IMR-90 (cell line): ENCODE results near the gene CTPS1. TPM values are rescaled to one million over a fixed set of nuclear protein-coding genes. Genes with fewer than 3 reads are reported as not detected.

Source experiments
- ATAC-seq: fragments of 200-7000 bp; cut with Tn5 transposase; 2 replicates; pipeline ENCODE4 v1.9.1; 2020; ENCODE audit warnings: low read depth, mild to moderate bottlenecking, moderate library complexity
- BruUV-seq: library from RNA; stranded (reverse); fragments of 400-500 nt; replicated peaks from 2 replicates; lab custom pipeline; 2021; lab: Mats Ljungman, UMichigan
- CTCF ChIA-PET: fragments of 300-600 bp; formaldehyde crosslinking; extraction: SDS; loops from one replicate; lab custom pipeline; 2021; ENCODE audit warnings: antibody characterized with exemption; lab: Yijun Ruan, JAX
- POLR2A ChIA-PET: fragments of 300-600 bp; sonication (Branson Sonifier 250); formaldehyde crosslinking; loops from one replicate; lab custom pipeline; 2022; ENCODE audit warnings: antibody characterized with exemption; ENCODE audit not compliant: unreplicated experiment; lab: Charles Lee
- DNase-seq: peaks from one replicate; pipeline ENCODE4 v3.0.0; 2013
- H2AFZ ChIP-seq: replicated peaks from 2 replicates; pipeline ENCODE3; 2013; ENCODE audit warnings: low read length, mild to moderate bottlenecking; ENCODE audit not compliant: poor library complexity
- H2AK5ac ChIP-seq: 2 replicates; pipeline ENCODE4 v1.6.1; 2013; ENCODE audit warnings: low read depth, low read length, inconsistent platforms
- H2AK9ac ChIP-seq: replicated peaks from 2 replicates; pipeline ENCODE3; 2013; ENCODE audit warnings: mild to moderate bottlenecking, low read depth, low read length, moderate library complexity; ENCODE audit not compliant: poor library complexity
- H2BK120ac ChIP-seq: 2 replicates; pipeline ENCODE4 v1.6.1; 2013; ENCODE audit warnings: low read depth, low read length, inconsistent platforms
- H2BK15ac ChIP-seq: 3 replicates; pipeline ENCODE4 v1.6.1; 2013; ENCODE audit warnings: low read depth, low read length, inconsistent platforms
- H2BK20ac ChIP-seq: 2 replicates; pipeline ENCODE4 v1.6.1; 2013; ENCODE audit warnings: low read depth, mild to moderate bottlenecking, inconsistent platforms, low read length, moderate library complexity
- H2BK5ac ChIP-seq: 2 replicates; pipeline ENCODE4 v1.6.1; 2013; ENCODE audit warnings: mild to moderate bottlenecking, low read depth, low read length, inconsistent platforms; ENCODE audit not compliant: poor library complexity, severe bottlenecking
- H3K14ac ChIP-seq: replicated peaks from 2 replicates; pipeline ENCODE4 v1.6.1; 2013; ENCODE audit warnings: low read depth, low read length, inconsistent platforms
- H3K18ac ChIP-seq: 2 replicates; pipeline ENCODE4 v1.6.1; 2013; ENCODE audit warnings: low read depth, low read length, control low read depth
- H3K23ac ChIP-seq: 2 replicates; pipeline ENCODE4 v1.6.1; 2013; ENCODE audit warnings: low read depth, low read length, inconsistent platforms
- H3K27ac ChIP-seq: 2 replicates; pipeline ENCODE4 v1.5.1; 2013; ENCODE audit warnings: mild to moderate bottlenecking, control low read depth, low read length; ENCODE audit not compliant: insufficient read depth
- H3K27me3 ChIP-seq: 2 replicates; pipeline ENCODE4 v1.6.1; 2013; ENCODE audit warnings: low read length; ENCODE audit not compliant: control insufficient read depth, insufficient read depth
- H3K36me3 ChIP-seq: 2 replicates; pipeline ENCODE4 v1.6.1; 2013; ENCODE audit warnings: low read length, mixed read lengths; ENCODE audit not compliant: control insufficient read depth, insufficient read depth
- H3K4ac ChIP-seq: 2 replicates; pipeline ENCODE4 v1.6.1; 2013; ENCODE audit warnings: low read depth, low read length, inconsistent platforms
- H3K4me1 ChIP-seq: 2 replicates; pipeline ENCODE4 v1.6.1; 2013; ENCODE audit warnings: low read length, mixed read lengths; ENCODE audit not compliant: control insufficient read depth, insufficient read depth
- H3K4me2 ChIP-seq: 2 replicates; pipeline ENCODE4 v1.6.1; 2013; ENCODE audit warnings: low read depth, mild to moderate bottlenecking, control low read depth, low read length, moderate library complexity
- H3K4me3 ChIP-seq: 2 replicates; pipeline ENCODE4 v1.5.1; 2013; ENCODE audit warnings: low read depth, mild to moderate bottlenecking, control low read depth, low read length, moderate library complexity; ENCODE audit not compliant: insufficient read depth
- H3K56ac ChIP-seq: 2 replicates; pipeline ENCODE4 v1.6.1; 2013; ENCODE audit warnings: low read length, inconsistent platforms; ENCODE audit not compliant: insufficient read depth; ENCODE audit errors: extremely low read depth
- H3K79me1 ChIP-seq, 2 experiments: 2 replicates each; pipeline ENCODE4 v1.6.1; 2013; ENCODE audit warnings: low read length in 2 of 2, inconsistent platforms in 1 of 2, low read depth in 1 of 2
- H3K9ac ChIP-seq: 2 replicates; pipeline ENCODE4 v1.6.1; 2013; ENCODE audit warnings: low read depth, low read length, control low read depth
- H3K9me1 ChIP-seq: 2 replicates; pipeline ENCODE4 v1.6.1; 2013; ENCODE audit warnings: low read length, inconsistent platforms; ENCODE audit not compliant: insufficient read depth
- H3K9me3 ChIP-seq: 2 replicates; pipeline ENCODE4 v1.6.1; 2013; ENCODE audit warnings: low read length; ENCODE audit not compliant: control insufficient read depth, insufficient read depth
- H4K20me1 ChIP-seq: 2 replicates; pipeline ENCODE4 v1.6.1; 2013; ENCODE audit warnings: low read length, inconsistent platforms; ENCODE audit not compliant: insufficient read depth
- H4K5ac ChIP-seq: 2 replicates; pipeline ENCODE4 v1.6.1; 2013; ENCODE audit warnings: mild to moderate bottlenecking, low read depth, low read length, control low read depth
- H4K8ac ChIP-seq, 2 experiments: 2 replicates each; pipeline ENCODE4 v1.6.1; 2013; ENCODE audit warnings: low read depth in 2 of 2, low read length in 2 of 2, control low read depth in 1 of 2, inconsistent platforms in 1 of 2
- H4K91ac ChIP-seq: 2 replicates; pipeline ENCODE4 v1.6.1; 2013; ENCODE audit warnings: low read depth, low read length, inconsistent platforms; ENCODE audit not compliant: insufficient read depth
- BHLHE40 ChIP-seq: fragments of 150-350 bp; IDR thresholded peaks from 2 replicates; pipeline ENCODE4 v1.6.1; 2016; ENCODE audit warnings: mild to moderate bottlenecking, low read depth, low read length
- MAFK ChIP-seq: IDR thresholded peaks from 2 replicates; pipeline ENCODE4 v1.6.1; 2012; ENCODE audit warnings: low read depth, low read length, improper control_type of control experiment
- MXI1 ChIP-seq: IDR thresholded peaks from 2 replicates; pipeline ENCODE4 v1.6.1; 2012; ENCODE audit warnings: low read depth, mild to moderate bottlenecking, low read length, moderate library complexity, borderline replicate concordance
- POLR2A ChIP-seq: IDR thresholded peaks from 2 replicates; pipeline ENCODE4 v1.6.1; 2012; ENCODE audit warnings: mild to moderate bottlenecking, low read depth, low read length
- RCOR1 ChIP-seq: IDR thresholded peaks from 2 replicates; pipeline ENCODE4 v1.6.1; 2012; ENCODE audit warnings: mild to moderate bottlenecking, low read length, improper control_type of control experiment; ENCODE audit not compliant: insufficient replicate concordance
- RFX5 ChIP-seq: IDR thresholded peaks from 2 replicates; pipeline ENCODE4 v1.8.0; 2012; ENCODE audit warnings: low read depth, mild to moderate bottlenecking, low read length, moderate library complexity
- SMC3 ChIP-seq: fragments of 150-350 bp; IDR thresholded peaks from 2 replicates; pipeline ENCODE4 v1.6.1; 2016; ENCODE audit warnings: low read depth, mild to moderate bottlenecking, antibody characterized with exemption, low read length, moderate library complexity
- WGBS, 2 experiments: methylation state at CpG; one replicate each; pipeline versions ENCODE4 v1.1.5 to v1.1.7; 2013; ENCODE audit warnings: missing lambda C conversion rate in 2 of 2; ENCODE audit not compliant: insufficient read length in 1 of 2; ENCODE audit errors: extremely low coverage in 2 of 2; 5-methylcytosine and 5-hydroxymethylcytosine counted together
- dilution Hi-C: fragments of 300-500 bp; cut with HindIII; formaldehyde crosslinking; loops from one replicate; pipeline ENCODE4 v1.14.3; 2018; ENCODE audit warnings: low sequenced_read_pairs; ENCODE audit not compliant: unreplicated experiment
- in situ Hi-C: fragments of 300-500 bp; cut with MboI; formaldehyde crosslinking; loops from 3 replicates; pipeline ENCODE4 v1.14.3; 2019; ENCODE audit warnings: low sequenced_read_pairs, inconsistent platforms, mixed read lengths
- intact Hi-C: fragments of 100-400 bp; cut with micrococcal nuclease; formaldehyde crosslinking; loops from 2 replicates; pipeline ENCODE4 v1.10.0; 2022
- polyA plus RNA-seq, 3 experiments: library from polyadenylated mRNA; depleted of rRNA; stranded (reverse); fragments of >200 nt; gene quantifications; 2 replicates each; pipeline ENCODE4 v1.2.3, GENCODE V29; 2012; ENCODE audit warnings: low replicate concordance in 1 of 3
- total RNA-seq: library from RNA; depleted of rRNA; stranded (reverse); fragments of >200 nt; gene quantifications from 2 replicates; pipeline ENCODE4 v1.2.3, GENCODE V29; 2012

Gene CTPS1
- total and polyA plus RNA-seq, 2 of the 4 experiments (the other 2 are of a cell fraction): 40.4 to 41.0 TPM

- BruUV-seq: no TSS peak
- H2AK9ac ChIP-seq: no peak overlapping the region
- no peak overlapping the region for H3K18ac ChIP-seq
- POLR2A ChIA-PET: no interaction called here
- H2BK120ac ChIP-seq: no peak overlapping the region
- H3K4me3 ChIP-seq: no peak overlapping the region
- no peak overlapping the region for H3K14ac ChIP-seq
- no peak overlapping the region for H3K23ac ChIP-seq
- no peak overlapping the region for H2AFZ ChIP-seq
- H4K8ac ChIP-seq: no peak overlapping the region
- H3K4me1 ChIP-seq: peaks cover 5% of the 10 kb centered on the region
- in situ Hi-C loops: loop anchor here (25.0 kb wide), 1 partner anchor 386 kb away; no protein-coding TSS in a partner anchor
- no peak overlapping the region for H2BK20ac ChIP-seq
- H2AK5ac ChIP-seq: no peak overlapping the region
- no peaks in the 10 kb centered on the region for H3K27me3 ChIP-seq
- no peak overlapping the region for H2BK15ac ChIP-seq
- no peak overlapping the region for H4K5ac ChIP-seq
- ATAC-seq: no peak
- DNase-seq: no peak
- H3K27ac ChIP-seq: no peak overlapping the region
- 100% methylated on average over 1 of the region's 4 CpGs; no CpG with 5 or more reads in 1 of the 2 experiments for whole genome bisulfite sequencing, 2 experiments
- intact Hi-C loops: no loop called here
- dilution Hi-C loops: no loop called here
- no peaks in the 10 kb centered on the region; a peak in 1 of 4 replicates for H3K79me1 ChIP-seq
- 0 out of 2 replicates have a peak, but pooled peaks cover 4% of the 10 kb centered on the region for H4K20me1 ChIP-seq
- H4K91ac ChIP-seq: no peak overlapping the region
- TF ChIP-seq MAFK: no peak
- TF ChIP-seq MXI1: no peak
- no peak for TF ChIP-seq BHLHE40
- no peak for TF ChIP-seq RFX5
- no peak for TF ChIP-seq SMC3
- TF ChIP-seq POLR2A: no peak
- TF ChIP-seq RCOR1: no peak
- H3K4me2 ChIP-seq: no peak overlapping the region
- no peak overlapping the region for H3K56ac ChIP-seq
- H3K9me1 ChIP-seq: peaks cover 18% of the 10 kb centered on the region
- no peaks in the 10 kb centered on the region for H3K9me3 ChIP-seq
- H3K4ac ChIP-seq: no peak overlapping the region
- no peak overlapping the region for H3K9ac ChIP-seq
- CTCF ChIA-PET: no interaction called here
- peaks cover 25% of the 10 kb centered on the region for H3K36me3 ChIP-seq
- no peak overlapping the region for H2BK5ac ChIP-seq
Measured at GRCh38 chr1:41025979-41026819, 46.7 kb downstream of the CTPS1 start.
